HuH-7 (cell line): ENCODE measurements around the gene NEU4.

Experiments
- DNase-seq: peaks from one replicate; pipeline ENCODE4 v3.0.0; 2011; ENCODE audit warnings: low spot score

Gene NEU4

DNA sequence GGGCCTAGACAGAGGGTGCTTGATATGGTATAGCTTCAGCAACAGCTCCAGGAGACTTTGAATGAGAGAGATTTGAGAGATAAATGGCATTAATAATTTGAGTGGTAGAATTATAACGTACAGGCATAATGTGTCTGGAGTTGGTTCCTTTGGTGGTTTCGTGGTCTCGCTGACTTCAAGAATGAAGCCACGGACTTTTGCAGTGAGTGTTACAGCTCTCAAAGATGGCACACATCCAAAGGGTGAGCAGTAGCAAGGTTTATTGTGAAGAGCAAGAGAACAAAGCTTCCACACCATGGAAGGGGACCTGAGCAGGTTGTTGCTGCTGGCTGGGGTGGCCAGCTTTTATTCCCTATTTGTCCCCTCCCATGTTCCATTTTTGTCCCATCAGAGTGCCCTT lies 26.6 kb downstream of the NEU4 start:
- DNase-seq = no peak

DNA sequence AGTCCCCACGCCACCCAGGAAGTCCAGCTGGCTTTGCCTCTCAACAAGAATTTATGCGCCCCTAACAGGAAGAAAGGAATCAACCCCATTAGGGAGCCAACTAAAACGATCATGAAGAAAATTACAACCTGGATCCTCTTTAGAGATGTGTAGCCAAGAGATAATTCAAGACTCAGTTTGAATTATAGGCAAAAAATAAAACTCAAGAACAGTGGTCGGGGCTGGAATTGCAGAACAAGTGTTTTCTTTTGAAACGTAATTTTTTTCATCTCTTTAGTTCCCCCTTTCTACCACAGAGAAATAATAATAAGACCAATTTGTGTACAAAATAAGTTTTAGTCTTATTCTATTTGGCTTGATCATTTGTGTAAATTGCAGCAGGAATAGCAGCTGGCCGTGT lies 27.3 kb downstream of the NEU4 start:
- DNase-seq = no peak

DNA sequence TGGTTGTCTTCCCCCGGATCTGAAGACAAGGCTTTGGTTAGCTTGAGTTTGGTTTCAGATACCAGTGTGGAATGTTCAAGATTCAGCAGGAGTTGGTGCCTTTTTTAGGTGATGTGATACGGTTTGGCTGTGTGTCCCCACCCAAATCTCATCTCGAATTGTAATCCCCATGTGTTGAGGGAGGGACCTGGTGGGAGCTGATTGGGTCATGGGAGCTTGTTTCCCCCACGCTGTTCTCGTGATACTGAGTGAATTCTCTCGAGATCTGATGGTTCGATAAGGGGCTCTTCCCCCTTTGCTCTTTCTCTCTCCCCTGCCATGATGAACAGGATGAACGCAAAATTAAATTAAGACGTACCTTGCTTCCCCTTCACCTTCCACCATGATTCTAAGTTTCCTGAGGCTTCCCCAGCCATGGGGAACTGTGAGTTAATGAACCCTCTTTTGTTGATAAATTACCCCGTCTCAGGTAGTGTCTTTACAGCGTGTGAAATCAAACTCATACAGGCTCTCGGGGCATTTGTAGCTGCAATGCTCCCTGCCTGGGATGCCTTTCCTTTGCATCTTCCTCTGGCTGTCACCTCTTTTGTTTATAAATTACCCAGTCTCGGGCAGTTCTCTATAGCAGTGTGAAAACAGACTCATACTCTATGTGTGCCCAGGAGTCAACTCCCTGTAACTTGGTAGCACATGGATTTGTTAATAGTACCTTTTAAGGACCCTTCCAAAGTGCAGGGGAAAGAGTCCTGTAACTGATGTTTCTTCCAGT lies 28.4 kb downstream of the NEU4 start:
- no peak for DNase-seq

- no peak for DNase-seq
Measured at GRCh38 chr2:241841181-241842066, 32.4 kb downstream of the NEU4 start.

- no peak for DNase-seq
Measured at GRCh38 chr2:241842067-241842415, 33.0 kb downstream of the NEU4 start.

- DNase-seq = no peak
Measured at GRCh38 chr2:241842620-241843211, 33.7 kb downstream of the NEU4 start.

GRCh38 chr2:241843321-241844065 lies 34.5 kb downstream of the NEU4 start:
- DNase-seq = no peak

DNA sequence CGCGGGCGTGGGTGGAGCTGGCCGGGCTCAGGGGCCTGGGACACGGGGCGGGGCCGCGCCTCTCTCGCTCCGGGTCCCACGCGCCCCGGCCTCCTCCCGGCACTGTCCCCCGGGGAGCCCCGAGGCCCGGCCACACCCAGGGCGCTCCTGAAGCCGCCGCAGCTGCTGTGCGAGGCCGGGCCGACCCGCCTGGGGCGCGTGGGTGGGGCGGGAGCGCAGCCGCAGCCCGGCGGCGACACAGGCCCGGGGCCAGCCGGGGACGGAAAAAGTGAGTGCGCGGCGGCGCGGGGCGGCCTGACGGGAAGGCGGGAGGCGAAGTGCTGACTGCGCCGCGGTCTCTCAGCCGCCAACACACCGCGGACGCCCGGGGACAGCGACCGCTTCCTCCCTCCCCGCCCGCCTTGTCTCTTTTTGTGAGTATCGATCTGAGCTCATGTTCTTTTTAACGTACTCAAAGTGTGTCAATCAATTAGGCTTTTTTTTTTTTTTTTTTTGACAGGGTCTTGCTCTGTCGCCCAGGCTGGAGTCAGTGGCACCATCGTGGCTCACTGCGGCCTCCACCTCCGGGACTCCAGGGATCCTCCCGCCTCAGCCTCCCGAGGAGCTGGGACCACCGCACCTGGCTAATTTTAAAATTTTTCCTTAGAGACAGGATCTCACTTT lies 35.2 kb downstream of the NEU4 start:
- DNase-seq = peak; percentile 55

- peak; percentile 16 for DNase-seq
Measured at GRCh38 chr2:241844831-241845578, 36.0 kb downstream of the NEU4 start.

DNA sequence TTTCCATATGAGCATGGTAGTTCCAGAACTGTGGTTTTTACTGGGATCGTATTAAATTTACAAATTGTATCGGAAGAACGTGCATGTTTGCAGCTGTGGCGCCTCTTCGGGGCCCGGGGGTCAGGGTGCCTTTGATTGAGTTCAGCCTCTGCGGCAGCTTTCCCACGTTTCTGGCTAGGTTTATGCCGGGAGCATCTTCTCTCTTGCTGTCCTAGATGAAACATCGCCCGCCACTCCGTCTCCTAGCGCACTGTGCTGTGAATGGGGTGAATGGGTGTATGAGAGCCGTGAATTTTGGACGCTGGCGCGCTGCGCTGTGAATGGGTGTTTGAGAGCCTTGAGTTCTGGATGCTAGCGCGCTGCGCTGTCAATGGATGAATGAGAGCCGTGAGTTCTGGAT lies 37.4 kb downstream of the NEU4 start:
- no peak for DNase-seq

GRCh38 chr2:241848761-241849615 lies 40.0 kb downstream of the NEU4 start:
- DNase-seq = no peak

- peak; percentile 14 for DNase-seq
Measured at GRCh38 chr2:241849616-241850543, 40.9 kb downstream of the NEU4 start.

DNA sequence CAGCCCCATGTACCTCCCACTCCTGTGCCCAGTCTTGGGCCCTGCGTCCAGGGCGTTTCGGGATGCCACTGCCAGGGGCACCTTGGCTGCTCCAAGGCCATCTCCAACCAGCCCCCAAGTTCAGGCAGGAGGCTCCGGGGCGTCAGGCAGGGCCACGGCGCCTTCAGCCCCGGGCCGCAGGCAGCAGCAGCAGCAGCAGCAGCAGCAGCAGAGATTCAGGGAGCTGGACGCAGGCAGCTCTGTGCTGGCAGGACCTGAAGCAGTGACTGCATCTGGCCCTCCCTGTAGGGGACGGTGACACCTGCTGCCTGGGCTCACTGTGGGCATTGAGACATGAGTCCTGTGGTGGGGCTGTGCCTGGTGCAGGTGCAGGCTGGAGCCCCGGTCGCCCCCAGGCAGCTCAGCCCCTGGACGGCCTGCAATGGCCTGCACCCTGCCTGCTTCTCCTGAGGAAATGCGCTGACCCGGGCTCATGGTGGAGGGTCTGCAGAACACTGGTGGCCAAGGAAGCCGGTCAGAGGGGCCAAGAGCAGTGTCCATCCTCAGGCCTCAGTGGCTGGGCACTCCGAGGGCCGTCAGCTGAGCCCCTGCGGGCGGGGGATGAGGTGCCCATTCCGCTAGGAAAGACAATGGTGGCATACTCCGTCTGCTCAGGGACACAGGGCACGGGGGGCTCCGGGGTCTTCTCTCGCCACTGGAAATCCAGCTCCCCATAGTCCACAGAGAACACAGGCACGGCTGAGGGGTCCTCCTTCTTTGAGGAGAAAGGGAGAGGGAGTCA lies 41.7 kb downstream of the NEU4 start:
- DNase-seq = peak; percentile 12

DNA sequence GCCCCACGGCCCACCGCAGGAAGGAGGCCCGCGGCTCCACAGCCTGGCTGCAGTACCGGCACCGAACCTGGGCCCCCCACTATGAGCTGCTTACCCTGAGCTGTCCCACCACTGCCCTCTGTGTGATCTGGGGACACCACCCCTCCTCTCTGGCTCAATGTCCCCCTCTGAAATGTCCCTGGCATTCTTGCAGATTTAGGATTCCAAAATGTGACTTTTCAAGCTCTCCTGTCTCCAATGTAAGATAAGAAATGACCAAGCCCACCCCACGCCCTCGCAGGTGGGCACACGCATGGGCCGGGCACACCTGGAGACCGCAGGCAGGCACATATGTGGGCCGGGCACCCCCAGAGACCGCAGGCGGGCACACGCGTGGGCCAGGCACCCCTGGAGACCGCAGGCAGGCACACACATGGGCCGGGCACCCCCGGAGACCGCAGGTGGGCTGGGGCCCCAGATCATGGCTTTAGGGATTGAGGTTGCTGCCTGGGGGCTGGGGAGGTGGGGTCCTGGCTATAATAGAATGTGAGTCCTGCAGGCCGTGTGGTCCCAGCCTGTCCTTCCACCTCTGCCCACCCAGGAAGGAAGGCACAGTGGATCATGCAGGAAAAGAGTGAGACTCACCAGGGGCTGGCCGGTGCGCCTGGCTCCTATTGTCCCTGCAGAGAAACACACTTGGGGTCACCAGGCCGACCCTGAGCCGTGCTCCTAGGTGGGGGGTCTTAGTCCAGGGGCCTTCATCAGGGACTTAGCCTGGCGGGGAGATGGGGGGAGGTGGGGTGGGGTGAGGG lies 42.5 kb downstream of the NEU4 start:
- no peak for DNase-seq

DNA sequence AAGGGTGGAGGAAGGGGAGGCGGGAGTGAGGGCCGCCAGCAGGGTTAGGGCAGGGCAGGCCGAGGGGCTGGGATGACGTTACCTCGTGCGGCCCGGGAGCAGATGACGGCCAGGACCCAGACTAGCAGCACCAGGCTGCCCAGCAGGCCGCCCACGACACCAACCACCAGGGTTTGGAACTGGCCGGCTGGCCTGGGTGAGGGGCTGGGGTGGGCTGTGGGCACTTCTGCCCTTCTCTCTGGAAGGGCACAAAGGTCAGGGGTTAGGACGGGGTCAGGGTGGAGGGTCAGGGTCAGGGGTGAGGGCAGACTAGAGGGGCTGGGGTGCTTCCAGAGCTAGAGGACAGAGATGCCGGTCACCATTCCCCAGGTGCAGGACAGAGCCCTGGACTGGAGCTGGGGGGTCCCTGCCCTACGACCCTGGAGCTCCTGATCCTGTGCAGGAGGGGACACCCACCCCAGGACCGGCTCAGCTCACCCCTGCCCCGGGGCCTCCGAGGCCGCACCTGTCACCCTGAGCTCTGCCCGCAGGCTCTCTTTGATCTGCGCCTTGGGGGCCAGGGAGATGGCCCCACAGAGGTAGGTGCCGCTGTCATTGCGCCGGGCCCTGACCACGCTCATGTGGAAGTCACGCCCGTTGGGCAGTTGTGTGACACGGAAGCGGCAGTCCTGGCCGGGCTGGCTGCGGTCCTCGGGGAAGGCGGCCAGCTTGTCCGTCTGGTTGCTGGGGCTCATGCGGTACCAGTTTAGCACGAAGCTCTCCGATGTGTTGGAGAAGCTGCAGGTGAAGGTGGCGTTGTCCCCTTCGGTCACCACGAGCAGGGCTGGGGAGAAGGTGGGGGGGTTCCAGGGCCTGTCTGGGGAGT lies 43.4 kb downstream of the NEU4 start:
- no peak for DNase-seq

- DNase-seq = no peak
Measured at GRCh38 chr2:241852981-241853631, 44.1 kb downstream of the NEU4 start.
